GM19025 (cell line): Measurements from ENCODE around the gene TTC39B.

Experiments
- ATAC-seq: cut with Tn5 transposase; IDR thresholded peaks from one replicate; pipeline ENCODE4 v1.9.1; 2021; ENCODE audit warnings: mild to moderate bottlenecking, low read depth, moderate library complexity; ENCODE audit not compliant: unreplicated experiment

Gene TTC39B

DNA sequence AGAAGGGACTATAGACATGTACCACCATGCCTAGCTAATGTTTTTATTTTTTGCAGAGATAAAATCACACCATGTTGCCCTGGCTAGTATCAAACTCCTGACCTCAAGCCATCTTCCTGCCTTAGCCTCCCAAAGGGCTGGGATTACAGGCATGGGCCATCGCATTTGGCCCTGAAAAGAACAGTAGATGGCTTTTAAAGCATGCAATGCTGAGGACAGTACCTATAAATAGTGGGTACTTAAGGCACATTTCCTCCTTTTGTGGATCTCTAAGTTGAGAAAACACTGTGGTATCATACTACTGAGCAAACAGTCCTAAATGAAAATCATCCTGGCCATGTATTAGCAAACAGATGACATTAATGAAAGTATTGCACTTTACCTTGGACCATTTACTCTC, 119.4 kb downstream of the TTC39B start:
- ATAC-seq, result no peak

DNA sequence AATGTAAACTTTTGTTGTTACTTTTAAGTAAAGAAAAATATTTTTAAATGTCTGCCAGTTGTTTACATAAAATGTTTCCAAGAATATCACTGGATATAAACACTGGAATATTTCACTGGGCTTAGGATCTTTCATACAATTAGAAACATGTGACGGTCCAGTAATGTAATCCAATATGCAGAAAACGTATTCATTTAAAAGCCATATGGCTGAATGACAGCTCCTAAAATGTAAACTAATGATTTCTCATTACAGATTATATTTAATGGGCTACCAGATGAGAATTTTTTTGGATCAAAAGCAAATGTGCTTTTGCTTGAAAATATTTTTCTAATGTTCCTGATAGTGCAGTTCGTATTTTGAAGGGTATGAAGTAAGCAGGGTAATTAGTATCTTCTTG, 124.3 kb downstream of the TTC39B start:
- no peak for ATAC-seq

DNA sequence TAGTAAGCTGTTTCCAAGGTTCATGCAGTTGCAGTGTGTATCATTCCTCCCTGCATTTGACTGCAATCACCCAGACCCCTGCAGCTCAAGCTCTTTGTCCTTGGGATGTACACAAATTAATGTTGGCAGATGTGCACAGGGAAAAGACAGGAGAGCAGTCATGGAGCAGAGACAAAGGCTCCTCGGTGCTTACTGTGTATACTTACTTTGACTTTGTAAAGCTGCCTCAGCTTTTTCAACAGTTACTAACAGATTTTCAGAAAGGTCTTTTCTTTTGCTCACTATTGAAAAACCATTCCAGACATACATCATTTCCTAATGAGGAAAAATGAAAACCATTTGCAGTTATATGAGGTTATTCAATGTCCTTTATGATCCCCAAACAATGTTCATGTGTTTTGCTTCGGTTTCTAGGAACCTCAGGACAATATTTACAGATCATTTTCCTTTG, 124.9 kb downstream of the TTC39B start:
- ATAC-seq, result no peak

DNA sequence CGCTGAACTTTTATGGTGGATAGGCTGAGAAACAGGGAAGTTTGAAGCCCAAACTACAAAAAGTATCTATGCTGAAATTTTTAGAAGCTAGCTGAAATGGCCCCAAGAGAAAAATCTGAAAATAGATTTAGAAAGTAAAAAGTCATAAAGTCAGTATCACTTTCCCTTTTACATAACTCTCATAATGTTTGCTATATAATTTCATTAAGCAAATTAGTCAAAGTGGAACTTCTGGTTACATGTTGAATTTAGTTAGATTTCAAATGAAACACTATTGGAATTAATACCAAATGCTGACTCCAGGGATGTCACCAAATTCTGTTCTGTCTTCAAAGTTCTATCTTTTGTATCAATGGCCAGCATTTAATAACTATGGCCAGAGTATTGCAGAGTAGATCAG, 126.9 kb downstream of the TTC39B start:
- no peak for ATAC-seq

DNA sequence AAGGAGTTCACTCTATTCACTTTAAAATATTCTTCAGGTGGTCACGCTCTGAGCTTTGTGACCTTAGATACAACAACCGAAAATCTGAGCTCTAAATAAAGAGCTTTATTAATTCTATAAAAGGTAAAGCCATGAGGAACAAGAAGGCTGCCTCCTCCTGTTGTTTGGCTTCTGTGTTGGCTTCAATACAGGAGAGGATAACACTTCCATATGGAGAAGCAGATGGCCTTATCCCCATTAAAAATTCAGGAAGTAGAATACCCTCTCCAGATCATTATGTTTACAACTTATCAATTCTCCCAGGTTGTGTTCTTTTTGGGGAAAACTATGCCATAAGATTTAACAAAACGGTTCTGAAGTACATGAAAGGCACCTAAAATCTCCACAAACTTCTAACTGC, 128.4 kb downstream of the TTC39B start:
- ATAC-seq, result no peak

DNA sequence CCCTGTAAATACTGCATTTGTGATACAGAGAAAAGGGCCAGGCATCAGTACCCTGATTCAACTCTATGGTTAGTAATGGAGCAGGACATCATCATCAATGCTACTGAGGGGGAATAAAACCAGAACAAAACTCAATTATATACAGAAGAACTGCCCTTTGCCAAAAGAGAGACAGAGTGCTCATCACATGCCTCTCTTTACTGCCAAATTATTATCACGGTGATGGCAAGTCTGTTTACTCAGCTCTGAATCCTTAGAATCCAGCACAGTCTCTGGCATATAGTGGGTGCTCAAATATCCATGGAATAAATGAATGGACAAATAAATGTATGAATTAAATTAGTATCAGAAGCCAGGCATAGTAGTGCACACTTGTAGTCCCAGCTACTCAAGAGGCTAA, 130.2 kb downstream of the TTC39B start:
- ATAC-seq, result no peak

DNA sequence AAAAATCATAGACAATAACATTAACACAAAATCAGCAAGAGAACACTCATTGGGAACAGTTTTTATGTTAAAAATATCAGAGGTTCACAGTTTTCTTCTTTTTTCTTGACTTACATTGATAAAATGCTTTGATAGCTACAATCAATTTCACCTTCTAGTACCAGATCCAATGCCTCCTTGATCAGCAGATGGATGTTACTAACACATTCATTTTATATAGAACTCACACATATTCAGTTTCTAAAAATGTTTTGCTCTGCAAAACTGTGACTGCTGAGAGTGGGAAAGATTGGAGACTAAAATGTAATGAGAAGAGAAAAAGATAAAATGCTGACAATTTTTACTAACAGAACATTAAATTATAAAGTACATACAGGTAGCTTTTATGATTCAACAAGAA, 143.1 kb downstream of the TTC39B start:
- no peak for ATAC-seq

DNA sequence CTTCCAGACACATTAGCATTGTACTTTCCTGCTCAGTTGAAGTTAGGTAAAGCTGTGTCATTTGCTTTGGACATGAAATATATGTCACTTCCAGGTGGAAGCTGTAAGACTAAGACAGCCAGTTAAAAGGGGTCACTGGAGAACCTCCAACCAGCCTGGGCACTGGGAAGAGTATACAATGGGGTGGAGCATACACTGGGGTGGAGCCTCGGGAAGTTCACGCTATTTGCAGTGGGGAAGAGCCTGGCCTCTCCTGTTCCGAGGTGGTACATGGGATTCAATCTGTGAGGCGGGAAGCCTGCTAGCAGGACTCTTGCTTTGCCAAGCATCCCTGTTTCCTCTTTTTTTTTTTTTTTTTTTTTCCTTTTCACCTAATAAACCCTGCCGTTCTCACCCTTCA, 145.3 kb downstream of the TTC39B start:
- ATAC-seq, result no peak

DNA sequence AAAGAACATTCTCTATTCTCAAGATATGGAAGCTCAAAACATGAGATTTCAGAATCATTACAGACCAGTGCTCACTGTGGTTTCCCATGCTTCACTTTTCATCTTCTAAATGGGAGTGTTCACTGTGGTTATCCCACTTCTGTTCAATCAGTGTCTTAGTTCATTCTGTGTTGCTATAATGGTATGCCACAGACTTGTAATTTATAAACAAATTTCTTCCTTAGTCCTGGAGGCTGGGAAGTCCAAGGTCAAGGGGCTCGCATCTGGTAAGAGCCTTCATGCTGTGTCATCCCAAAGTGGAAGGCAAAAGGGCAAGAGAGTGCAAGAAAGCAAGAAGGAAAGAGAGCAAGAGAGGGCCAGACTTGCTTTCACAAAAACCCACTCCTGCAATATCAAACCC, 146.3 kb downstream of the TTC39B start:
- ATAC-seq, result no peak

DNA sequence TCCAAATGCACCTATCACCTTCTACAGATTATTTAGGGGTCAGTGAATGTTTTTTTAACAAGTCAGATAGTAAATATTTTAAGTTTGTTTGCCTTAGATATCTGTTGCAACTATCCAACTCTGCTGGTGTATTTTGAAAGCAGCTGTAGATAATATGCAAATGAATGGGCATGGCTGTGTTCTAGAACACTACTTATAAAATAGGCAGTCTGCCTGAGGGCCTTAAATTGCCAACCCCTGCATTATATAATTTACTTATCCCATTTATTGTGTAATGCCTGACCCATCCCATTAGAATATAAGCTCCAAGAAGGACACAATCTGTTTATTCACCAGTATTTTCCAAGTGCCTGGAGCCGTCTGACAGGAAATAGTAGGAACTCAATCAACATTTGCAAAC, 149.0 kb downstream of the TTC39B start:
- no peak for ATAC-seq

DNA sequence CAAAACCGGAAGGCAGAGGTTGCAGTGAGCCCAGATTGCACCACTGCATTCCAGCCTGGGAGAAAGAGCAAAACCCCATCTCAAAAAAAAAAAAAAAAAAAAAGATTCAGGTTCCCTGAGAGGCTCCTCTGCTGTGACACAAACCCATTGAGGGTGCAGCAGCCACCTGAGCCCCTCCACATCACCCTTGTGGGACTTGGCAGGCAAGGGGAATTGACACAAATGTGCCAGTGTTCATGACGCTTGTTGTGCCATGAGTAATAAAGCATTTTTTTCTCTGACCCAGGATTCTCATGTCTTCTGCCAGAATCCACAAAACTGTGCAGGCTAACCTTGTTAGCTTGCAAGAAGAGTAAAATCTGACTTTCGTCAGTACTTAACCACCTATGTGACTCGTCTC, 149.6 kb downstream of the TTC39B start:
- ATAC-seq, result no peak

DNA sequence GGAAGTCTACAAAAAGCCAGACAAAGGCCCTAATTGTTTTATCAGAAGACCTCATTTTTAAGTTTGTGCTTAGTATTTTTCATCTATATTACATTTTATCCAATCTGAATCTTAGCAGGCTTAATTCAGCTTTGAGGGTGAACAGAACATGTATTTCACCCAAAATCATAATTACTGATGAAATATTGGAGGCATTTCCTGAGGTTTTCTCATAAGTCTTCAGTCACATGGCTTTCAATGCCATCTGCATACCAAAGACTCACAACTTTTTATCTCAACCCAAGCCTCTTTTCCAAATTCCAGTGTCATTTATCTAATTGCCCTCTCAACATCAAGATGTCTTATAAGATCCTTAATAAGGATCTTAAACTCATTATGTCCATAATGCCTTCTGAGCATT, 150.8 kb downstream of the TTC39B start:
- ATAC-seq, result no peak

DNA sequence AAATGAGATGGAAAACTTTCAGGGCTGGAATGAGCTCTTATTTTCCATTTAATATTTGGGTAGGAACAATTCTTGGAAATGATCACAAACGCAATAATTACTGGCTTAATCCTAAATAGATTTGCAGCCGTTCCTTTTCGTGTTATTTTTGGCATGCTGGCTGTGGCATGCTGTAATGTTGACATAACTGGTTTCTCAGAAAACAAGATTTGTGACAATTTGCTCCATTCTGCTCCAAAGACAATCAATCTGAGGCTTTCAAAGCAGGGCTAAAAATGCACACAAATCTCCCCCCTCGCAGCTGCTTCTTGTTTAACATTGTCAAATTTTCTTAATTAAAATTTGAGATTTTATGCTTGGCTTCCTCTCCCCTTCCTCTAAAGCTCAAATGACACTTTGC, 151.2 kb downstream of the TTC39B start:
- no peak for ATAC-seq

DNA sequence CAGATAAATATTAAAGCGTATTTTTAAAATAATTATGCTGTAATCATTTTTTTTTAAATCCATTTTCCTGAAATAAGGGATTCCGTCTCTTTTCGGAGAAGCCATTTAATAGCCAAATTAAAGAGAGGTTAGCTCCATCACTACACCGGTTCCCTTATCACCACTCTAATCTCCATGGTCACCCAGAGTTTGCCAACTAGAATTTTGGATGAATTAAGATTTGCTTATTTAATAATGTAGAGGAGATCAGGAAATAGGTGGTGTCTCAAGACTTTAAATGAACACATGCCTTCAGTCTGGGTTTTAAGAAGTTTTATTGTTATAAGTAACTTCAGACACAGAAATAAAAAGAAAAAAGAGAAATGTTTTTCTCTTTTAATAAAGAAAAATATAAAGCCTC, 151.7 kb downstream of the TTC39B start:
- ATAC-seq, result no peak

DNA sequence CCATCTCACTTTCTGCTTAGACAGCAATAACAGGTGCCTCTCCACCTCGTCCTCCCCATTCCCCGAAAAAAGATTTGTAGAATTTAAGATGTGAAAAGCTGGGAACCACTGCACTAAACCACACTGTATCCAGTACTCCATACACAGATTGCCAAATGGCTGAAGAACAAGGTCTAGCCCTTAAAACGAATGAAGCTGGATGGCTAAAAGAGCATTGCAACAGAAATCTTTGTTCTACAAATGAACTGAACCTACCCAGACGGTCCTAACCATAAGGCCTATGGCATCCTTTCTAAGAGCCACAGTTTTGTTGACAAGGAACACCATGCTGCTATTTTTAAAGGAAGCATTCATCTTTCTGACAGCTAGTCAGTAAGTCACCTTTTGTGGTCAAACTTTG, 152.3 kb downstream of the TTC39B start:
- ATAC-seq, result no peak

DNA sequence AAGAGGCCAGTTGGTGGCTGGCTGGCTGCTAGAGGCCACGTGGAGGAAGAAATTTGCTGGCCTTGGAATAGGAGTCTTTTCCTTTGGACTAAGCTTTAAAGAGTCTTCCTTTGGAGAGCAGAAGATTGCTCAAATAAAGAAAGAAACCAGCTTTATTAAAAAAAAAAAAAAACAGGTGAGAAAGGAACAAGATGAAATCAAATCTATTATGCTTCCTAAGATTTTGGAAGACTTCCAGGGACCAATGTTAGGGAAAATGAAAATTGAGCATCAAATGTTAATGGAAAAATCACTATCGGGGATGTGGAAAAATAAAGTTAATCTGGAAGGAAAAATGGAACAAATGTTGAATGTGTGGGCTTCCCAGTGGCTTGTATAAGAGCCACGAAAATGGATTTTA, 153.1 kb downstream of the TTC39B start:
- no peak for ATAC-seq

DNA sequence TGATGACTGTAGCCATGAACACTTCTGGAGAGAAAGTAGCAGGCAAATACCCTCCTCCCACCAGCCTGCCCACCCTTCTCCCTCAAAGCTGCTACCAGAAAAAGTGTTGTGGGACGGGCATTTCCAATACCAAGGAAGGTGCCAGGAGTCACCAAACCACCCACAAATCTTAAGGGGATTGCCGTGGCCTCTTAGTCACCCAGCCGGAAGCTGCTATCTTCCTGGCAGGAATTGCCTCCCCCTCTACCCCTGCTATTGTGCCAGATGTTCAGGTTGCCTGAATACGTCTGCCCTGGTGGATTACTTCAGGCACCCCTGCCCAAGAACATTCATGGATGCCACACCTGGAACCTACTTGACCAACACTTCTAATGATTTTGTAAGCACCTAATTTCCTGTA, 156.1 kb downstream of the TTC39B start:
- ATAC-seq, result no peak

DNA sequence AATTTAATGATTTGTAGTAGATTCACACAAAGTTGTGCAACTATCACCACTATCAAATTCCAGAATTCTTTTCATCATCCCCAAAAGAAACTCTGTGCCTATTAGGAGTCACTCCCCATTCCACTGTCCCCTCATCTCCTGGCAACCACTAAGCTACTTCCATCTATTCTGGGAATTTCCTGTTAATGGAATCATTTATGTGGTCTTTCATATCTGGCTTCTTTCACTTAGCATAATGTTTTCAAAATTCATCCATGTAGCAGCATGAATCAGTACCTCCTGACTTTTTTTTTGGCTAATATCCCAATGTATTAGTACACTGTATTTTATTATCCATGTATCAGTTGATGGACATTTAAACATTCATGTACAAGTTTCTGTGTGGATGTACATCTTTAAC, 157.6 kb downstream of the TTC39B start:
- ATAC-seq, result no peak

DNA sequence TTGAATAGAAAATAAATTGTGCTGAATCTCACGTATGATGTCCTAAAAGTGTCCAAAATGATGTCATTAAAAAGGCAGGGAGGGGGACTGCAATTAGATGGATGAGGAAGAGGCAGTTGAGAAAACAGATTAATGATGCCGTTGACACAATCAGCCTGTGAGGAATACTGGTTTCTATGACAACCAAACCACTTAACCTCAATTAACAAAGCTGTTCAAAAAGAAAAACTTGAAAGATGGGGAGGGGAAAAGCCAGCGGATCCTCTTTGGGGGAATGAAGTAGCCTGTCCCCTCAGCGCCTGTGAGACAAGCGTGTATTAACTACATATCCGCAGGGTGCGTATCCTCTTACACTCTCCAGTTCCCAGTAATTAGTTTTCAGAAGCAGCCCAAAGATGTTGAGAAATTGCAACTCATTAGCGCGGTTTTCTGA, 160.7 kb downstream of the TTC39B start:
- no peak for ATAC-seq

DNA sequence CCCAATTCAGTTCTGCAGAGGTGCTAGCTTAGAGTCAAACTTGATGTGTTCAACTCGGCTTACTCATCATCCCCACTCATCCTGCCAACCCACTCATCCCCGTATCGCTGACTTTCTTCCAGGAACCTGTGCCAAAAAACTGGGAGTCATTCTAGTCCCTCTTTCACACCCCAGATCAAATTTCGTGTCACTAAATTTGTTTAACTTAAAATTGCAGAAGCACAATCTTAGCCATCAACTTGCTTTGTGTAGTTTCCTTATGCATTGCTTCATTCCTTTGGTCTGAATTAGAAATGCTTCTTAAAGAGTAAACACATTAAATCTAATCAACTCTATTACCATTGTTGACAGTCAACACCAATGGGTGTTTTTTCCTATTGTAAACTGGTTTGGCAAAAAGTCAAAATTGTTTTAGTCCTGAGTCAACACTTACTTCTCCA, 162.4 kb downstream of the TTC39B start:
- ATAC-seq, result no peak

DNA sequence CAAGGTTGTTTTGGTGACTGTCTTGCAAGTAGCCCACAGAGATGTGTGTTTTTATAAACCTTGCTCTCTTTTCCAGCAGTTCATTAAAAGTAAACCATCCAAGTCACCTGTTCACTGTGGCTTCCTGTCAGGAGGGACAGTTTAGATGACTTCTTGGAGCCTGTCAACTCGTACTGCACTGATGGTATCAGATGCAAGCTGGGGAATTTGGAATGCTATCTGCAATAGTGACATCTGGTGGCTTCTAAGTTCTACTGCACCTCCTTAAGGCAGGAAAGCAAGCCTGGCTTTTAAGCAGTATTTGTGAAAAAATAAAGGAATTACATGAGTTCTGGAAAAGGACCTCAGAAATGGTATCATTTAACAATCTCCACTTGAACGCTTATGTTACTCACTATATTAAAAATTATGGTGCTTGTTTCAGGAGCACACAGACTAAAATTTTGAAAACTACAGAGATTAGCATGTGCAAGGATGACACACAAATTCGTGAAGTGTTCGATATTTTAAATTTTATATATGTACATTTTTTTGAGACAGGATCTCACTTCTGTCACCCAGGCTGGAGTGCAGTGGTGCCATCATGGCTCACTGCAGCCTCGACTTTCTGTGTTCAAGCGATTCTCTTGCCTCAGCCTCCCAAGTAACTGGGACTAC, 164.0 kb downstream of the TTC39B start:
- ATAC-seq, result peak; percentile 85

DNA sequence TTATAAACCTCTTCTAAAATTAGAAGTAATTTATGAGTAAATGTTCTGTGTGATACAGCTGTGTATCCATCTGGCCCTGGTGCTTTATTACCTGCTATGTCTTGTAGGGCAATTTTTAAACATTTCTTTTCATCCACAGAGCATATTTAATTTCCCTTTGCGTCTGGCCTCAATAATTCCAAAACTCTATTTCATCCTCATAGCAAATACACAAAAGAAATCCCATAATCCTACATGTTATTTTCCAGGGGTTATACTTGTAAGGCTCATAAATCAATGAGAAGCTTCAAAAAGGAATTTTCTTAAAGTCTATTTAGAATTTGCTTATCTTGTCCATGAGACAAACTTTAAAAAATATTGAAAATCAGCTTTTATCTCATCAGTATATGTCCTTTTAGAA, 167.0 kb downstream of the TTC39B start:
- ATAC-seq, result no peak

DNA sequence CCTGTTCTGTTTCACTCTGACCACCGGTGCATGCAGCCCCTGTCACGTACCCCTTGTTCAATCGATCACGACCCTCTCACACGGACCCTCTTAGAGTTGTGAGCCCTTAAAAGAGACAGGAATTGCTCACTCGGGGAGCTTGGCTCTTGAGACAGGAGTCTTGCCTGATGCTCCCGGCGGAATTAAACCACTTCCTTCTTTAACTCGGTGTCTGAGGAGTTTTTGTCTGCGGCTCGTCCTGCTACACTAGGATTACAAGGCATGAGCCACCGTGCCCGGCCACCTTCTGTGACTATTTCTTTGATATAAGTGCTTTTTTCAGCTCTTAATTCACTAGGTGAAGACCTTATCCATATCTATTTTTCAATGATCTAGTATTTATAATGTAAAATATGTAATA, 167.5 kb downstream of the TTC39B start:
- ATAC-seq, result no peak
